Stimulated activated CD4-positive, alpha-beta T cell treated with anti-CD3 and anti-CD28 coated beads, Interleukin-2, amount 100 ng/mL, for 24 hours (primary cell): Measurements from ENCODE around the gene SLPI.

ENCODE experiments used
- DNase-seq, 2 donors: peaks; one replicate each; pipeline ENCODE4 v3.0.0-alpha.2; 2020

The SLPI gene

GRCh38 chr20:45269754-45270270 is 15.4 kb upstream of the SLPI start:
- DNase-seq, result no peak

DNA sequence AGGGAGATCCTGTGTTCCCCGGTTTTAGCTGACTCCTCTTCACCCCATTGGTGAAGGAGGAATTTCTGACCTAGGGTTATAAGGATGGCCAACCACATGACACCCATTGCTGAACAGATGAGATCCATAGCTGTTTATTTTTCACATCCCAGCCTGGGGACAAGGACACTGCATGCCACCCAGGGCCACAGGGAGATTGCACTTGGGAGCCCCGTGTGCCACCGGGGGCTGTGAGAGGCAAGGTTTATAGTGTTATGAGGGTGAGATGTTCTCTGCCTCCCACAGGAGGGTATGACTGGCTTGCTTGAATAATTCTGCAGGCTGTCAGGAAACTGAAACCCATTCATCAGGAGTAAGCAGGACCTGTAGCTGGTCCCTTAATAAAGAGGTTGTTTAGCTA is 14.7 kb upstream of the SLPI start:
- no peak for DNase-seq

DNA sequence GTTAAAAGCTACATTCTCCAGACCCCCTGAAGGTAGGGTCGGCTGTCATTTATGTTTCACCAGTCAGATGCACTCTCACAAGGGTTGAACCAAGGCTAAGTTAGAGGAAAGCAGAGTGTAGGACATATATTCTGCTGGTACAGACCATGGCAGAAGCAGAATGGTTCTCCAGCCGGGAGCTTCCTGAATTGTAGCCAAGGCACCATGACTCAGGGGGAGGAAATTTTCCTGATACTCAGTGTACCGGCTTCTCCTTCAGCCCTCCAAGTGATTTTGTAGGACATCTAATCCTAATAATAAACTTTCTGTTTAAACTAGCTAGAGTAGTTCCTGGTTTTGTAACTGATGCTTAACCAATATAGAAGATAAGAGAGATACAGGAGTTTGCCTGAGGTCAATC is 14.2 kb upstream of the SLPI start:
- DNase-seq, result no peak

DNA sequence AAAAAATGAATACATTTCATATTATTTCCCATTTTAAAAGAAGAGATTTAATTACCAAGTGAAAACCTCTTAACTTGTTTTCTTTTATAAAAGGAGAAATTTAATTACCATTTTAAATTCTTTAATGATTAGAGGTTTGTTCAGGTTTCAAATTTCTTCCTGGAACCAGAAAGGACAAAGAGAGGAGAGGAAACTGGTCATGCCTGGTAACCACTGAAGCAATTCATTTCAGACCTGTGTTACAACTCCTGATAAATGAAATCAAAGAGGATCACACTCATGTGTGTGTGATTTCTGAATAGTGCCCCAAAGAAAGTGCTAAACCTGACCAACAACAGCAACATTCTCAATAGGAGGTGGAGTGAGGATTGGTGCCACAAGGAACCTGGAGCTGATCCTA is 12.6 kb upstream of the SLPI start:
- DNase-seq, result no peak

DNA sequence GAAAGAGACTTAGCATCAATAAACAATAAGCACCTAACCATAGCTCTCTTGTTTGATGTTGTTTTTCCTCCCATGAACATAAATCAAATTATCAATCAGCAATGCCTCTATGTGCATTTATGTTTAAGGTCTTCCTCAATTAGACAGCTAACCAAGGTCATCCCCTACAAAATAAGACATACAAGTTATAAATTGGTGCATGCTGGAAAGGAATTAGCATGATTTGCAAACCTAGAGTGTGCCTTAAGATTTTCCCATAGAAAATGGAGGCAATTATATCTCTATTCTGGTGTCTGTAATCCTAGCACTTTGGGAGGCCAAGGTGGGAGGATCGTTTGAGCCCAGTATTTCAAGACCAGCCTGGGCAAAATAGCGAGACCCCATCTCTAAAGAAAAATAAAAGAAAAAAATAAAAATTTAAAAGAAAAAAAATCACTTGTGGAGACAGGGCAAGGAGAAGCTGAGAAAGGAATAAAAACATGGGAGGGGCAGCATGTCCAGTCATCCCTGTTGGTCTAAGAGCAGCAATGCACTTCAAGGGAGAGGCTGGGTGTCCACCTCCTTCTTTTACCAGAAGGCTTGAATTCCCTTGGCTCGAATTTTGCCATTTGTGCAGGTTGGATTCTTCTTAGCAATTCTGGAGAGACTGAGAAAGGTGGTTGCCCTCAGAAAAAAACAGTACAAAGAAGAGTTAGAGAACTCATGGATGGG is 9.3 kb upstream of the SLPI start:
- no peak for DNase-seq

GRCh38 chr20:45258664-45259063 is 4.3 kb upstream of the SLPI start:
- DNase-seq, result no peak

- DNase-seq, result no peak
These were observed 3.9 kb upstream of the SLPI start for GRCh38 chr20:45258259-45258658.

- no peak for DNase-seq
These were observed 3.3 kb upstream of the SLPI start for GRCh38 chr20:45257711-45258110.

DNA sequence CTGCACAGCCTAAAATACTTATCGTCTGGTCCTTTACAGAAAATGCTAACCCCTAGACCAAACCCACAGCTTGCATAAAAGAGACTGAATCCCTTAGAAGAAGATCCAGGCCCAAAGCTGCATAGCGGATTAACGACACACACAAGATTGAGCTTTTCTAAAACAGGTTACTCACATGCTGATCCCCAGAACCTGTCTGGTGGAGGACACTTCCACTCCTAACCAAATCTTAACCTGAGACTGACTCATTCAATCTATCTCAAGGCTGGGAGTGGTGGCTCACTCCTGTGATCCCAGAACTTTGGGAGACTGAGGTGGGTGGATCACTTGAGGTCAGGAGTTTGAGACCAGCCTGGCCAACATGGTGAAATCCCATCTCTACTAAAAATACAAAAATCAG is 2.8 kb upstream of the SLPI start:
- DNase-seq, result no peak

GRCh38 chr20:45253261-45253660 is 1.1 kb downstream of the SLPI start:
- no peak for DNase-seq

DNA sequence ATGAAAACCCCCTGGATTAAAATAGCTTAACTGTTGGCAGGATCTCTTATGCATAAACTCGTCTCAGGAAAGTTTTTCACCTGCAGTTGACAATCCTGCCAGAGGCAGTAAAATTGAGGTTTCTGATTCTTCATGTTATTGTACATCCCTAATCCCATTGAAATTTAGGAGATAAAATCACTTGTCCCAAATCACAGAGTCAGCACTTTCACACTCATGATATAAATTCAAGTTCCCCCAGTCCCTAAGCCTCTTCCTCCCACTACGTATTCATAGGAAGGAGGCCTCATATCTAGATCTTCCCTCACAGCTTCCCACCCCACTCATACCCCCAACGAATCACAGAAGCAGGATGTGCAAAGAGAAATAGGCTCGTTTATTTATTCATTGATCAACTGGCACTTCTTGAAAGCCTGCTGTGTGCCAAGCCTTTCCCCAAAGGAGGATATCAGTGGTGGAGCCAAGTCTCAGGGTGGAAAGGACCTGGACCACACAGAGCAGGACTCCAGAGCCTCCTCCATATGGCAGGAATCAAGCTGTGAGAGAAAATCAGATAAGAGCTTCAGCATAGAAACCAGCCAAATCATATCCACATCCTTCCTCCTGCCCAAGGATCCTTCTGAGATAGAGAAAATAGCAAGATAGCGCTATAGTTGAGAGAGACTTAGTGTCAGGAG is 2.3 kb downstream of the SLPI start:
- DNase-seq, result no peak

GRCh38 chr20:45248609-45249008 is 5.8 kb downstream of the SLPI start:
- no peak for DNase-seq

- no peak for DNase-seq
These were observed 6.5 kb downstream of the SLPI start for GRCh38 chr20:45247865-45248264.

GRCh38 chr20:45246109-45246508 is 8.3 kb downstream of the SLPI start:
- DNase-seq, result no peak

- no peak for DNase-seq
These were observed 16.2 kb downstream of the SLPI start for GRCh38 chr20:45238139-45238538.

DNA sequence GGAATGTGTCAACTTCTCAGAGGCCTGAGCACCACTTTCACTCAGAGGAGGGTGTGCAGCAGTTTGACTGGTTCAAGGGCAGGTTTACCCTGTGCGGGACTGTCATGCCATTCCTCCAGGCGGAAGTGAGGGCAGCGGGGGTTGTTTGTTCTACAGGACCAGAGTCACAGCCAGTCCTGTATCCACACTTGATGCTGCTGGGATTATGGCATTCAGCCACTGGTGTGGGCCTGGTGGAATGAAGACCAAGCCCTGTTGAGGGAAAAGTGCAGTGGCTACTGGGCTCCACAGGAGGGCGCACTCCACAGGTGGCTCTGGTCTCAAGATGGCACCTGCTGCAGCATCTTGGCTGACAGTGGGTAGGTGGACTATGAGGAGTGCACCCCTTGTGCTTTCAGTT is 18.4 kb downstream of the SLPI start:
- peak in 1 of 2 donors; percentile 7 for DNase-seq

GRCh38 chr20:45230631-45231030 is 23.7 kb downstream of the SLPI start:
- no peak for DNase-seq

DNA sequence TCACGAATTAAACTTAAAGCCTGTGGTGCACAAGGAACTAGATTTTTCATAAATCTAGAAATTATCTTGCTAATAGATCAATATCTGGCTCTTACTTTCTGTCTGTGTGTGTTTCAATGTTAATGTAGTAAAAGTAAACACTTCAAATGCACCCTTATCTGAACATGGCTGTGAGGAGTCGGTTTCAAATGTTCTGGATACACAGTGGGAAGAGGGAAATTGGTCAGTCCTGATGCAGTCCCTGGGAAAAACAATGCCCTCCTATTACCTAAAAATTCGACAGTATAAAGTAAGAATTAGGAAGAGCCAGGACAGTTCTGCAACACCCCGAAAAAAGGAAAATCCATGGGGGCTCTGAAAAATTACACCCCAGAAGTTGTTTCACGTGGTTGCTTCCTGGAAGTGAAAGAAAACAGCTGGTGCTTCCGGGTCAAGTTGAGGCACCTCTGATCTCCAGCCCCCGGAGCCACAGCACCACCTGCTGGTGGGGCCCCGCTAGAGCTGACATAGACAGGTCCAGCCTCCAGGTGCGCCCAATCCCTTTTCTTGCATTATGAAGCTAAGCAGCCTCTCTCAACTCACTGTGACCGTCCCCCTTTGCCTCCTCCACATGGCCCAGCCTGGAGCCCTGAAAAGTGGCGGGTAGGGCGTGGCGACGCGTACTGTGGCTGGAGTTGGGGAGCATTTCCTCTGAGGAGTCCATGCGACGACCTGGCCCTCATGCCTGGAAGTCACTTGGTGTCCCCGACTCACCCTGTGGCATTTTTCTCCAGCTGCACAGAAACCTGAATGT is 24.9 kb downstream of the SLPI start:
- peak; percentile 60 to 76 for DNase-seq

GRCh38 chr20:45226287-45226686 is 28.1 kb downstream of the SLPI start:
- DNase-seq, result no peak

DNA sequence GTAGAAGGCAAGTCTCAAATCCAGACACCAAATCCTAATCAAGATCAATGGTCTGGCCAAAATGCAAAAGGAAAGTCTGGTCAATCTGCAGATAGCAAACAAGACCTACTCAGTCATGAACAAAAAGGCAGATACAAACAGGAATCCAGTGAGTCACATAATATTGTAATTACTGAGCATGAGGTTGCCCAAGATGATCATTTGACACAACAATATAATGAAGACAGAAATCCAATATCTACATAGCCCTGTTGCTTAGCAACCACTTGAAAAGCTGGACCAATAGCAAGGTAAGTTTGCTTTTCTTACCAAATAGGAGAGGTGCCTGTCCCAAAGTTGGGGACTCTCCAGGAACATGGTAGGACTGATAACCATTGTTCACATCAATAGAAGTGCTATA is 31.2 kb downstream of the SLPI start:
- no peak for DNase-seq

DNA sequence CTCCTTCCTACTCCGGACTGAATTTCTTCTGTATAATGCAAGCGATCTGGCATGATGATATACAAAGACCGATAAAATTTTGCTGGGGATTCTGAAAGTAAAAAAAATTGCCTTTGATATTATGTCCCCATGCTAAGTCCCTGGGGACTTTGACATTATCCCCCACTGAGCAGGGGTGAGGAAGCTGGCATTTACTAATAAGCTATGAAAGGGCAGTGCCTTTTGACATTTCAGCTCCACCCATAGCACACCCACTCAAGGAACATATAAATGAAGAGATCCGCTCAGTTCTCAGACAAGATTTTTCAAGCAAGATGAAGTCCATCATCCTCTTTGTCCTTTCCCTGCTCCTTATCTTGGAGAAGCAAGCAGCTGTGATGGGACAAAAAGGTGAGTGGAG is 33.3 kb downstream of the SLPI start, which contains the start of gene SEMG2:
Gene SEMG2 (plus strand): TSS at position 298 of the 400 bp plus-strand sequence. CDS start 17 bp downstream, at position 315.
- no peak for DNase-seq

DNA sequence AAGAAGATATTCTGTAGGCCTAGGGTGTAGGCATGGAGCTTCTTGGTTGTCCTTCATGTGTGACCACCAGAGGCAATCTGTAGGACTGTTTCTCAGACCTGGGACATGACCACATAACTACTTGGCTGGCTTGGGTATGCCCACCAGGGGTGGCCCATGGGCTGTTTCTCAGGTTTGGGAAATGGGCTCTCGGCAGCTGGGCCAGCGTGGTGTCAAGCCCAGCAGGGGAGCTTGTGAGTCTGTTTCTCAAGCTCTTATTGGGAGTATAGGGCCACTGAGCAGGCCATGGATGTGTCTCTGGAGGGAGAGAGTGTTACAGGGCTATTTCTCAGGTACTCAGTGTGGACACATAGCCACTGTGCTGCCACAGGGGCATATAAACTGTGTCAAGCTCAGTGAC is 35.7 kb downstream of the SLPI start:
- DNase-seq, result no peak

GRCh38 chr20:45218124-45218523 is 36.2 kb downstream of the SLPI start:
- DNase-seq, result no peak

- no peak for DNase-seq
These were observed 41.5 kb downstream of the SLPI start for GRCh38 chr20:45212836-45213235.
